ENCODE results near the gene IDS.

- TF ChIP-seq CTCF (IDR thresholded peaks at IDR 0.05; ENCODE audit: extremely low read depth in 1 of 2, insufficient read depth in 1 of 2, low read depth in 1 of 2, low read length in 2 of 2) (no peak), EZH2 (IDR thresholded peaks at IDR 0.05; ENCODE audit: borderline replicate concordance, low read depth, low read length, severe bottlenecking) (no peak), MYC (IDR thresholded peaks at IDR 0.05; ENCODE audit: low read depth, low read length) (no peak)
Observed at GRCh38 chrX:149471397-149471796, 33.7 kb downstream of the IDS start.

All from endothelial cell of umbilical vein (primary cell).